ENCODE results near the gene IL17B.

- peak; percentile 82 to 98 (median 94) for TF ChIP-seq CTCF (IDR thresholded peaks at IDR 0.05 in 4 of 5, conservative IDR thresholded peaks at IDR 0.05 in 1 of 5)
- no peak for TF ChIP-seq POLR2A (IDR thresholded peaks at IDR 0.05)
Measured at GRCh38 chr5:149381986-149382338, 2.9 kb upstream of the IL17B start.
